Loucy (cell line): Measurements from ENCODE around the gene RHBG.

Experiments used
- CTCF ChIP-seq: fragments of 200-600 bp; sonication (generic); conservative IDR thresholded peaks from 2 replicates; pipeline ENCODE4 v1.5.1; 2014; ENCODE audit warnings: mild to moderate bottlenecking, antibody characterized with exemption, low read length
- EZH2phosphoT487 ChIP-seq: fragments of 200-600 bp; IDR thresholded peaks from 2 replicates; pipeline ENCODE4 v1.6.1; 2018; ENCODE audit warnings: antibody characterized with exemption, mild to moderate bottlenecking, moderate library complexity, borderline replicate concordance

- TF ChIP-seq EZH2phosphoT487: no peak
- no peak for TF ChIP-seq CTCF
These were observed 3.2 kb downstream of the RHBG start for GRCh38 chr1:156372265-156372586.
